ENCODE data around the gene CACNA1B. TPM values are rescaled to one million over a fixed set of nuclear protein-coding genes. Genes with fewer than 3 reads are reported as not detected.

The CACNA1B gene
- total and polyA plus RNA-seq, 2 of the 13 experiments (the other 11 are each of a cell fraction or from before 2014, with no cell fraction given): under 0.01 to 0.04 TPM

DNA sequence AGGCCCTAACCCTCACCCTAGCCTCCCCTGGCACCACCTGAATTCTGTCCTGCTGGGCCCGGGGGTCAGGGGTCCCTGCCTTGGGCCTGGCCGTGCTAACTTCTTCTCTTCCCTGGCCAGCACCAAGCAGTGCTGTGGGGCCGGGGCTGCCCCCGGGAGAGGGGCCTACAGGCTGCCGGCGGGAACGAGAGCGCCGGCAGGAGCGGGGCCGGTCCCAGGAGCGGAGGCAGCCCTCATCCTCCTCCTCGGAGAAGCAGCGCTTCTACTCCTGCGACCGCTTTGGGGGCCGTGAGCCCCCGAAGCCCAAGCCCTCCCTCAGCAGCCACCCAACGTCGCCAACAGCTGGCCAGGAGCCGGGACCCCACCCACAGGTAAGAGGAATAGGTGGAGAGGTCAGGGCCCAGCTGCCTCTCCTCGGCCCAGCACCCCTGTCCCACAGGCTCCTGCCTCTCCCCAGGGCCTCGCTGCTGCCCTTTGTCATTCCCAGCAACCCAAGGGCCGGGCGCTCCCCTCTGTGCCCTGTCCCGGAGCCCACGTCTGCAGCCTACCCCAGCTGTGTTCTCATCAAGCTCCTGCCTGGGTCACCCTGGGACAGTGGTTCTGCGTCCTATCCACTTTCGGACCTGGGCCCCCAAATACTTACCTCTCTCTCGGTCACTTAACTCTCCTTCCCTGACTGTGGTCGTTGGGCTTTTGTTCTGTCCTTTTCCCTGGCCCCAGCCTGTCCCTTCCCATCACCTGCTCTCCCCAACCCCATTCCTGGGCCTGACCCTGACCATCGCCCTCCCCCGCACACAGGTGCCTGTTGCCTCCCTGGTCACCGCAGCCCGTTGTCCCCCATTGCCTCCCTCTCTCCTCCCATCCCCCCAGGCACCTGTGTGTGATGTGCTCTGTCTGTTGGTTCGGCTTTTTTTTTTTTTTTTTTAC, 243.2 kb downstream of the CACNA1B start:
- Histone ChIP-seq H3K9me3 (ENCODE audit: low read length) (no peaks in the 10 kb centered on the region; the same call in 1 of the 2 replicates), H3K36me3 (replicated peaks in 1 of 2; ENCODE audit: control insufficient read depth in 1 of 2, insufficient read depth in 2 of 2, low read length in 2 of 2) (no peaks in the 10 kb centered on the region), H2AFZ (ENCODE audit: low read length) (no peak overlapping the region), H3K79me2 (ENCODE audit: insufficient read depth, low read length) (no peaks in the 10 kb centered on the region), H3K4me3 (replicated peaks in 1 of 3; ENCODE audit: insufficient read depth in 1 of 3, low read depth in 2 of 3, low read length in 3 of 3) (no peak overlapping the region), H3K4me2 (ENCODE audit: low read depth, low read length) (no peak overlapping the region), H3K27me3 (ENCODE audit: control insufficient read depth in 1 of 2, insufficient read depth in 2 of 2, low read length in 2 of 2) (peaks cover 4 to 56% of the 10 kb centered on the region in 2 experiments; a peak in 3 of 5 replicates), H3K9ac (ENCODE audit: insufficient read depth, low read depth, low read length) (no peak overlapping the region), H3K27ac (ENCODE audit: extremely low read length, insufficient read depth, low read length) (no peak overlapping the region), H3K4me1 (ENCODE audit: insufficient read depth, low read length) (no peaks in the 10 kb centered on the region), H4K20me1 (ENCODE audit: insufficient read depth, low read length) (0 out of 2 replicates have a peak, but pooled peaks cover 2% of the 10 kb centered on the region)
- no TSS peak for BruUV-seq (replicated peaks)
- no peak for DNase-seq (ENCODE audit: low spot score)
- ChIA-PET CTCF (ENCODE audit: low intra/inter-chr PET ratio, low total read pairs) (no interaction called here), POLR2A (no interaction called here)
- intact Hi-C loops (cut with micrococcal nuclease; ENCODE audit: unreplicated experiment) (no loop called here), in situ Hi-C loops (cut with HindIII; ENCODE audit: extremely low pct_ligation_motif_present, low pct_unique_long_range_greater_than_20kb) (no loop called here)
- ATAC-seq: no peak
- no peak for TF ChIP-seq NCOA2 (CRISPR knock-in tag; IDR thresholded peaks at IDR 0.05)
- TF ChIP-seq, protein P1, sequence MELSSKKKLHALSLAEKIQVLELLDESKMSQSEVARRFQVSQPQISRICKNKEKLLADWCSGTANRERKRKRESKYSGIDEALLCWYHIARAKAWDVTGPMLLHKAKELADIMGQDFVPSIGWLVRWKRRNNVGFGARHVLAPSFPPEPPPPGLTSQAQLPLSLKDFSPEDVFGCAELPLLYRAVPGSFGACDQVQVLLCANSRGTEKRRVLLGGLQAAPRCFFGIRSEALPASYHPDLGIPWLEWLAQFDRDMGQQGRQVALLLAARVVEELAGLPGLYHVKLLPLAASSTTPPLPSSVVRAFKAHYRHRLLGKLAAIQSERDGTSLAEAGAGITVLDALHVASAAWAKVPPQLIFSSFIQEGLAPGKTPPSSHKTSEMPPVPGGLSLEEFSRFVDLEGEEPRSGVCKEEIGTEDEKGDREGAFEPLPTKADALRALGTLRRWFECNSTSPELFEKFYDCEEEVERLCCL (CRISPR knock-in tag; IDR thresholded peaks at IDR 0.05; ENCODE audit: borderline replicate concordance): no peak
- TF ChIP-seq HDAC6 (IDR thresholded peaks at IDR 0.05; ENCODE audit: low read depth, low read length): no peak
- no peak for TF ChIP-seq SALL1 (CRISPR knock-in tag; IDR thresholded peaks at IDR 0.05)
- TF ChIP-seq KDM5B (CRISPR knock-in tag; IDR thresholded peaks at IDR 0.05; ENCODE audit: borderline replicate concordance): no peak
- no peak for TF ChIP-seq ZNF331 (CRISPR knock-in tag; IDR thresholded peaks at IDR 0.05)
- TF ChIP-seq, protein P2, sequence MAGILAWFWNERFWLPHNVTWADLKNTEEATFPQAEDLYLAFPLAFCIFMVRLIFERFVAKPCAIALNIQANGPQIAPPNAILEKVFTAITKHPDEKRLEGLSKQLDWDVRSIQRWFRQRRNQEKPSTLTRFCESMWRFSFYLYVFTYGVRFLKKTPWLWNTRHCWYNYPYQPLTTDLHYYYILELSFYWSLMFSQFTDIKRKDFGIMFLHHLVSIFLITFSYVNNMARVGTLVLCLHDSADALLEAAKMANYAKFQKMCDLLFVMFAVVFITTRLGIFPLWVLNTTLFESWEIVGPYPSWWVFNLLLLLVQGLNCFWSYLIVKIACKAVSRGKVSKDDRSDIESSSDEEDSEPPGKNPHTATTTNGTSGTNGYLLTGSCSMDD (CRISPR knock-in tag; IDR thresholded peaks at IDR 0.05): no peak
- no peak for TF ChIP-seq KLF9 (CRISPR knock-in tag; IDR thresholded peaks at IDR 0.05; ENCODE audit: low read depth)
- TF ChIP-seq, protein P3, sequence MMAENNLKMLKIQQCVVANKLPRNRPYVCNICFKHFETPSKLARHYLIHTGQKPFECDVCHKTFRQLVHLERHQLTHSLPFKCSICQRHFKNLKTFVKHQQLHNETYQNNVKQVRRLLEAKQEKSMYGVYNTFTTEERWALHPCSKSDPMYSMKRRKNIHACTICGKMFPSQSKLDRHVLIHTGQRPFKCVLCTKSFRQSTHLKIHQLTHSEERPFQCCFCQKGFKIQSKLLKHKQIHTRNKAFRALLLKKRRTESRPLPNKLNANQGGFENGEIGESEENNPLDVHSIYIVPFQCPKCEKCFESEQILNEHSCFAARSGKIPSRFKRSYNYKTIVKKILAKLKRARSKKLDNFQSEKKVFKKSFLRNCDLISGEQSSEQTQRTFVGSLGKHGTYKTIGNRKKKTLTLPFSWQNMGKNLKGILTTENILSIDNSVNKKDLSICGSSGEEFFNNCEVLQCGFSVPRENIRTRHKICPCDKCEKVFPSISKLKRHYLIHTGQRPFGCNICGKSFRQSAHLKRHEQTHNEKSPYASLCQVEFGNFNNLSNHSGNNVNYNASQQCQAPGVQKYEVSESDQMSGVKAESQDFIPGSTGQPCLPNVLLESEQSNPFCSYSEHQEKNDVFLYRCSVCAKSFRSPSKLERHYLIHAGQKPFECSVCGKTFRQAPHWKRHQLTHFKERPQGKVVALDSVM (CRISPR knock-in tag; IDR thresholded peaks at IDR 0.05): no peak
- WGBS (ENCODE audit: low lambda C conversion rate): 17% methylated on average over 12 of the region's 36 CpGs
- no peak for FAIRE-seq

All from HepG2 (cell line).